ENCODE data around the gene RTF1.
"Not testable (repeated sequence)": the region's sequence is repeated elsewhere in the genome, so short reads cannot be mapped to it uniquely, and the experiment has no call there.

Gene RTF1

DNA sequence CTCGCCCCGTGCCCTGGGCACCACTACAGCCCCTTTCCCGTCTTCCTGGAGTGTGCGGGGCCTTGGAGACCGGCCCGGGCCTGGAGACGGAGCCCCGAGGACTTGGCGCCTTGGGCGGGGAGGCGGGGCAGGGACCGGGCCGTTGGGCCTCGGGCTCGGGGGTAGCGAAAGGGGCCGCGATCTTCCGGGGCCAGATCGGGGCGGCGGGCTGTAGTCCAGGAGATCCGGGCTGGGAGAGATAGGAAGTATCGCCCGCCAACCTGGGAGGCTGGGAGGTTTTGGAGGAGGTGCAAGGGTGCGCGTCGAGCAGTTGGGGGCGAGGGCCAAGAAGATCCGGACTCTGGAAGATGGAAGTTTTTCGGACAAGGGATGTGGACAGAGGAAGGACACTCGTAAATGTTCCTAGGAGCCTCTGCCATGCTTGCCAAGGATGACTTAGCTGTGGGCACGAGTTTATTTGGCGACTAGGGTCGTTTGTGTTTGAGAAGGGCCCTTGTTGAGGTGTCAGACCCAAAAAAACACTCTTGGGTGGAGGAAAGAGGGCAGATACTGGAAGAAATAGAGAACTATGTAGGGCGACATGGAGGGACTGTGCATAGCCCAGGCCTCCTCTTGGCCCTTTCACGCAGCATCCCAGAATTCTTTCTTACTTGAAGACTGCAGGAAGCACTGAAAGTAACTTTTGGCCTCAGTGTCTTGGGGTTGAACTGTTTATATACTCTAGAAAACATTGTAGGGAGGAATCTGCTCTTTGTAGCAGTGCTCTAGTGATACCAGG is 712 bp downstream of the RTF1 start:
- Mint-ChIP-seq H3K27me3 (no peaks in the 10 kb centered on the region), H3K36me3 (ENCODE audit: low read depth) (peaks cover 8% of the 10 kb centered on the region), H3K27ac (peak overlapping the region; percentile 82), H3K4me1 (peaks cover 46% of the 10 kb centered on the region), H3K4me3 (peak overlapping the region; percentile 90), H3K9me3 (no peaks in the 10 kb centered on the region)
- ATAC-seq (peak; percentile 45), DNase-seq (peak; percentile 40)

DNA sequence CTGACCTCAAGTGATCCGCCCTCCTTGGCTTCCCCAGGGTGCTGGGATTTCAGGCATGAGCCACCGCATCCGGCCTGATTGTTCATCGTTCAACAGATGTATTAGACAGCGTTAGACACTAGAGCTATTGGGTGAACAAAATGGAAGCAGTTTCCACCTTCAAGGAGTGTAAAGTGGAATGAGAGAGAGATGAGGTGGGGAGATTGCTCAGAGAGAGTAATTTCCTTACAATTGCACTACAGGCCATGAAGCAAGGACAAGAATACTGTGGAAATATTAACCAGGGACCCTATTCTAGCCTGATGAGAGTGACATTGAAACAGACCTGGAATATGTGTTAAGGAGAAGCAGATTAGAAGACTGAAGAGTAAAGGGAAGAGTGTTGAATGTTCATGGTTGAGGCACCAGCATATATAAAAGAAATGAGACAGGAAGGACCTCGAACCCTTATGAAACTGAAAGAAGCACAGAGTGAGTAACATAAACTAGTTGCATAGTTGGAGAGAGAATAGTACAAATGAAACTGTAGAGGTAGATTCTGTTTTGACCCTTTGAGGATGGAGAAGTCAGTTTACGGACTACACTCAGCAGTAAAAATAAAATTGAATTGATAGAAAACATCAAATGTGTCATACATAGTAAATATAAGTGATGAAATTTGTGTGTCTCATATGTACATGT is 7.2 kb downstream of the RTF1 start:
- H3K27me3 Mint-ChIP-seq: no peaks in the 10 kb centered on the region
- H3K4me1 Mint-ChIP-seq: peaks cover 29% of the 10 kb centered on the region
- peak overlapping the region; percentile 50 for H3K4me3 Mint-ChIP-seq
- no peak for DNase-seq
- H3K36me3 Mint-ChIP-seq (ENCODE audit: low read depth): peaks cover 8% of the 10 kb centered on the region
- ATAC-seq: peak; percentile 84
- H3K9me3 Mint-ChIP-seq: no peaks in the 10 kb centered on the region
- peak overlapping the region; percentile 83 for H3K27ac Mint-ChIP-seq

DNA sequence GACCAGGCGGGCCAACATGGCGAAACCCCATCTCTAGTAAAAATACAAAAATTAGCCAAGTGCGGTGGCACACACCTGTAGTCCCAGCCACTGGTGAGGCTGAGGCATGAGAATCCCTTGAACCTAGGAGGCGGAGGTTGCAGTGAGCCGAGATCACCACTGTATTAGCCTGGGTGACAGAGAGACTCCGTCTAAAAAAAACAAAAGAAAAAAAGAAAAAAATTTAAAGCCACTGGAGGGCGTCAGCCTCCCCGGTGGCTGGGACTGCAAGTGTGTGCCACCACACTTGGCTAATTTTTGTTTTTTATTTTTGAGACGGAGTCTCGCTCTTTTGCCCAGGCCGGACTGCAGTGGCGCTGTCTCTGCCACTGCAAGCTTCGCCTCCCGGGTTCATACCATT is 7.9 kb downstream of the RTF1 start:
- DNase-seq (no peak), ATAC-seq (no peak)
- peaks cover 8% of the 10 kb centered on the region for H3K36me3 Mint-ChIP-seq (ENCODE audit: low read depth)
- no peaks in the 10 kb centered on the region for H3K9me3 Mint-ChIP-seq
- H3K27me3 Mint-ChIP-seq: no peaks in the 10 kb centered on the region
- no peak overlapping the region for H3K4me3 Mint-ChIP-seq
- peaks cover 31% of the 10 kb centered on the region for H3K4me1 Mint-ChIP-seq
- H3K27ac Mint-ChIP-seq: peak overlapping the region; percentile 83

DNA sequence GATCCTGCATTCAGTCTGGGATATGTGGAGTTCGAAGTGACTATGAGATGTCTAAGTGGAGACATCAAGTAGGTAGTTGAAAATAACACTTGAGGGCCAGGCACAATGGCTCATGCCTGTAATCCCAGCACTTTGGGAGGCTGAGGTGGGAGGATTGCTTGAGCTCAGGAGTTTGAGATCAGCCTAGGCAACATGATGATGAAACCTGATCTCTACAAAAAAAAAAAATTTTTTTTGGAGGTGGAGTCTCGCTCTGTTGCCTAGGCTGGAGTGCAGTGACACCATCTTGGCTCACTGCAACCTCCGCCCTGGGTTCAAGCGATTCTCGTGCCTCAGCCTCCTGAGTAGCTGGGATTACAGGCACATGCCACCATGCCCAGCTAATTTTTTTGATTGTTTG is 9.0 kb downstream of the RTF1 start:
- H3K4me3 Mint-ChIP-seq; H3K36me3 Mint-ChIP-seq (ENCODE audit: low read depth); ATAC-seq; H3K27ac Mint-ChIP-seq; H3K27me3 Mint-ChIP-seq; H3K9me3 Mint-ChIP-seq; DNase-seq: not testable (repeated sequence)
- peaks cover 29% of the 10 kb centered on the region for H3K4me1 Mint-ChIP-seq

DNA sequence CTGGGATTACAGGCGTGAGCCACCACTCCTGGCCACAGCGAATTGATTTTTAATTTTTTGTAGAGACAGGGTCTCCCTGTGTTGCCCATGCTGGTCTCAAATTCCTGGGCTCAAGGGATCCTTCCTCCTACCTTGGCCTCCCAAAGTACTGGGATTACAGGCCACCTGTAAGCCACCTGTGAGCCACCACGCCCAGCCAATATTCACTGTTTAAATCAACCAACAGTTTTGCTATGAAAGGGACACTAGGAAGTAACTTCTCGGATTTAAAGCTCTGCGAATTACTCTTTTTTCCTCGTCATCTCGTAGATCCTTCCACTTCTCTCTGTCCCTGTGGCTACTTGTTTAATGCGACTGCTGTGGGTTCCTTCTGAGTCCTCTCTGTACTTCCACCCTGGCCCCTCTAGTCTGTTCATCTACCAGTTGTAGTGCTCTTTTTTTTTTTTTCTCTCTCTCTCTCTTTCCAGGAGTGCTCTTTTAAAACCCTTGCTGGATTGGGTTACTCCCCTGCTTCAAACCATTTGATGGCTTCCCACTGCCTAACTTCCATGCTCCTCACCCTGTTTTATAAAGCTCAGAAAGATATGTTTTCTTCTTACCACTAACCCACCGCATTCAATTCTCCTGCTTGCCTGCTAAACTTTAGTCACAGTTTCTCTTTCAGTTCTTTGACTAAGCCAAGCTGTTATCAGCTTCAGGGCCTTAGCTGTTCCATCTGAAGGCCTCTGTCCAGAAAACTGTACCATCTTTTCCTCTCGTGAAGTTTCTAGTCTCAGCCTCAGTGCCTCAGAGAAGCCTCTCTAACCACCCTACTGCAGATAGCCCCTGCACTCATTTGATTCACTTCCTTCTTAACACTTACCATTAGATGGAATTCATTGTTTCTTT is 12.4 kb downstream of the RTF1 start:
- Mint-ChIP-seq H3K9me3 (no peaks in the 10 kb centered on the region), H3K36me3 (ENCODE audit: low read depth) (peaks cover 9% of the 10 kb centered on the region), H3K27me3 (no peaks in the 10 kb centered on the region), H3K27ac (peak overlapping the region; percentile 82), H3K4me1 (peaks cover 25% of the 10 kb centered on the region), H3K4me3 (peak overlapping the region; percentile 21)
- DNase-seq (no peak), ATAC-seq (peak; percentile 92)

DNA sequence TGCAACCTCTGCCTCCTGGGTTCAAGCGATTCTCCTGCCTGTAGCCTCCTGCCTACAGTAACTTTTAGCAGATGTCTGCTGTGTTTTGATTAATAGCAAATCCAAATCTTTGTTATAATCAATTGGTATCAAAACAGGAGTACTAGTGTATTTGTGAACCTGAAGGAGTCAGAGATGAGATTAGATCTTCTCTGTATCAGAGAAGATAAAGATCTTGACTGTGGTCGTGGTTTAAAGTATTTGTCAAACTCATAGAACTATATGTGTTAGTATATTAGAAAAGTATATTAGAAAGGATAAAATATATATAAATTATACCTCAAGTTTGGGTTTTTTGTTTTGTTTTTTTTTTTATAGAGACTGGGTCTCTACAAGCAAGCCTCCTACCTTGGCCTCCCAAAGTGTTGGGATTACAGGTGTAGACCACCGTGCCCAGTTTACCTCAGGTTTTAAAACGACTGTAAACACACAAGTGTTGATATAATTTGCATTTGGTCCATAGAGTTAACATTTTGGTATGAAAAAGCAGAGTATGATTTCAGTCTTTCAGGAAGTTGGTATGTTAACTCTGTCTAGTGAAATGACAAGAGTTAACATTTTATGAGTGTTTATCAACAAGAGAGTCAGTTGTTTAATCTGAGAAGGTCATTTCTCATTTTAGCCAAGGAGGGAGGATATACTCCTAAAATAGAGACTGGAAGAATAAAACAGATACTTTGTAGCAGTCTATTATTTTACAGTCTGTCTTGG is 18.3 kb downstream of the RTF1 start:
- peaks cover 8% of the 10 kb centered on the region for H3K36me3 Mint-ChIP-seq (ENCODE audit: low read depth)
- DNase-seq: no peak
- no peak for ATAC-seq
- peaks cover 8% of the 10 kb centered on the region for H3K4me1 Mint-ChIP-seq
- no peaks in the 10 kb centered on the region for H3K27me3 Mint-ChIP-seq
- H3K9me3 Mint-ChIP-seq: no peaks in the 10 kb centered on the region
- H3K4me3 Mint-ChIP-seq: no peak overlapping the region
- peak overlapping the region; percentile 53 for H3K27ac Mint-ChIP-seq

DNA sequence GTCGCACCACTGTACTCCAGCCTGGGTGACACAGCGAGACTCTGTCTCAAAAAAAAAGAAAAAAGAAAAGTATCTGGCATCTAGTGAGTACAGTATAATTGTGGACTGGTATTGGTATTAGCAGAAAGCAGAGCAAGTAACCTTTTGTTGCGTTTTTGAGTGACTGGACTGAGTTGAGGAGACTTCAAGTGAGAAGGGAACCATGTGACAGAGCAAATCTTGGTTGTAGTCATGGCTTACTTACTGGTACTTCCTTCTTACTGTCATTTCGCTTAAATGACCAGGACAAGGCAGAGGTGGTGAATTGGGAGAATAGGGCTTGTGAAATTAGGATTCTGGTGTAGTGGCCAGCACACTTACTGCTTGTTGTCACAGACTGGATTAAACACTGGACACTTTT is 20.6 kb downstream of the RTF1 start:
- Mint-ChIP-seq H3K36me3 (ENCODE audit: low read depth) (peaks cover 11% of the 10 kb centered on the region), H3K4me3 (no peak overlapping the region), H3K27ac (no peak overlapping the region), H3K9me3 (no peaks in the 10 kb centered on the region), H3K4me1 (peaks cover 7% of the 10 kb centered on the region), H3K27me3 (no peaks in the 10 kb centered on the region)
- ATAC-seq: no peak
- no peak for DNase-seq

DNA sequence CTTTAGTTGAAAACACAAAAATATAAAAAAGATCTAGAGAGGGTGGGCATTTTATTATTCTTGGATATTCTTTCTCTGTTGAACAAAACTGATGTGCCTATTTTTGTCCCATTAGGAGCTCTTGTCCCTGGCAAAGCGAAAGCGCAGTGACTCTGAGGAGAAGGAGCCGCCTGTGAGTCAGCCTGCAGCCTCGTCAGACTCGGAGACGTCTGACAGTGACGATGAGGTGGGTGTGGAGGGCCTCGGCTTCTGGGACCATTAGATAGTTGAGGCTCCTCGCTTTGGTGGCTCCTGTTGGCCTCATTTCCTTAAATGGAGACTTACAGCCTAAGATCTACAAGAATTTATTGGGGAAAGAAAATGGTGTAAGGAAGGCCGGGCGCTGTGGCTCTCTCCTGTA is 21.3 kb downstream of the RTF1 start:
- ATAC-seq (no peak), DNase-seq (no peak)
- peaks cover 11% of the 10 kb centered on the region for H3K4me1 Mint-ChIP-seq
- H3K9me3 Mint-ChIP-seq: no peaks in the 10 kb centered on the region
- H3K27me3 Mint-ChIP-seq: no peaks in the 10 kb centered on the region
- no peak overlapping the region for H3K4me3 Mint-ChIP-seq
- no peak overlapping the region for H3K27ac Mint-ChIP-seq
- peaks cover 15% of the 10 kb centered on the region for H3K36me3 Mint-ChIP-seq (ENCODE audit: low read depth)

DNA sequence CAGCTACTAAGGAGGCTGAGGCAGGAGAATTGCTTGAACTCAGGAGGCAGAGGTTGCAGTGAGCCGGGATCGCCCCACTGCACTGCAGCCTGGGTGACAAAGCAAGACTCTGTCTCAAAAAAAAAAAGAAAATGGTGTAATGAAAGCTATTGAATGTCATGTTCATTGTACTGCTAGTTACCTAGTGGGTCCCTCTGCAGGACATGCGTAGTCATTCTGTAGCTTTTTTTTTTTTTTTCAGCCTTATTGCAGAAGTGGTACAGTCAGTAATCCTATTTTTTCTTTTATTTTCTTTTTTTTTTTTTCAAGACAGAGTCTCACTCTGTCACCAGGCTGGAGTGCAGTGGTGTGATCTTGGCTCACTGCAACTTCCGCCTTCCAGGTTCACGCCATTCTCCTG is 21.9 kb downstream of the RTF1 start:
- not testable (repeated sequence) for H3K4me3 Mint-ChIP-seq, H3K9me3 Mint-ChIP-seq, H3K27me3 Mint-ChIP-seq, DNase-seq, ATAC-seq, H3K27ac Mint-ChIP-seq
- peaks cover 17% of the 10 kb centered on the region for H3K36me3 Mint-ChIP-seq (ENCODE audit: low read depth)
- H3K4me1 Mint-ChIP-seq: peaks cover 13% of the 10 kb centered on the region

DNA sequence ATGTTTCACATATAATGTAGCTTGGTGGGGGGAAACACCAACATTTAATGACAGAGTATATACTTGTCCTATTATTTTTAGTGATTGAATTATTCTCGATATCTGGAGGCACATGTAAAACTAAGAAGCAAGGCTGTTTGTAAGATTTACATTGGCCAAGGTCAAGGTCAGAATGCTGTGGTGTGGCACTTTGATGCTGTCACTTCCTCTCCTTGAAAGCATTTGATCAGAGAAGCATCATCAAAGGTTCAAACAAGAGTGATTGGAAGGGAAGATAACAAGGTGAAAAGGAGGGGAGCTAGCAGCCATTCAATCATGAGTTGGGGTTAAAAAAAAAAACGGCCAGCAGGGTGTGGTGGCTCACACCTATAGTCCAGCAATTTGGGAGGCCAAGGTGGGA is 26.4 kb downstream of the RTF1 start:
- H3K27me3 Mint-ChIP-seq: no peaks in the 10 kb centered on the region
- H3K4me3 Mint-ChIP-seq: no peak overlapping the region
- H3K36me3 Mint-ChIP-seq (ENCODE audit: low read depth): peaks cover 24% of the 10 kb centered on the region
- no peak for ATAC-seq
- H3K9me3 Mint-ChIP-seq: no peaks in the 10 kb centered on the region
- peak overlapping the region; percentile 12 for H3K27ac Mint-ChIP-seq
- DNase-seq: no peak
- peaks cover 6% of the 10 kb centered on the region for H3K4me1 Mint-ChIP-seq

DNA sequence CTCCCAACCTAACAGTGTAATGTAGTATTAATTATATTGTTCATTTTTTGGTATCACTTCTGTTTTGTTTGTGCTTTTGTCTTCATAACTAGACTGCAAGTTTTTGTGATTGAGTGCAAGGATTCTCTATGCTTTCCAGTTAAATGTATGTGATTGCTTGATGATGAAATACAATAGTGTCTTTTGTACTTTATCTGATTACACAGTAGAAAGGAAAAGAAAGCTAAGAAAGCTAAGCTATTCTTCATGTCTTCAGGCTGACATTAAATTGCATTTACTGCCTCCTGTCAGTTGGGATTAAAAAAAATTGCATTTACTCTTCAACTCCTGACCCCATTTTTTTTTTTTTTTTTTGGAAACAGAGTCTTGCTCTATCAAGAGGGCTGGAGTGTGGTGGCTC is 28.5 kb downstream of the RTF1 start:
- DNase-seq (no peak), ATAC-seq (no peak)
- Mint-ChIP-seq H3K27me3 (no peaks in the 10 kb centered on the region), H3K4me1 (peaks cover 6% of the 10 kb centered on the region), H3K36me3 (ENCODE audit: low read depth) (peaks cover 19% of the 10 kb centered on the region), H3K27ac (no peak overlapping the region), H3K9me3 (no peaks in the 10 kb centered on the region), H3K4me3 (no peak overlapping the region)

DNA sequence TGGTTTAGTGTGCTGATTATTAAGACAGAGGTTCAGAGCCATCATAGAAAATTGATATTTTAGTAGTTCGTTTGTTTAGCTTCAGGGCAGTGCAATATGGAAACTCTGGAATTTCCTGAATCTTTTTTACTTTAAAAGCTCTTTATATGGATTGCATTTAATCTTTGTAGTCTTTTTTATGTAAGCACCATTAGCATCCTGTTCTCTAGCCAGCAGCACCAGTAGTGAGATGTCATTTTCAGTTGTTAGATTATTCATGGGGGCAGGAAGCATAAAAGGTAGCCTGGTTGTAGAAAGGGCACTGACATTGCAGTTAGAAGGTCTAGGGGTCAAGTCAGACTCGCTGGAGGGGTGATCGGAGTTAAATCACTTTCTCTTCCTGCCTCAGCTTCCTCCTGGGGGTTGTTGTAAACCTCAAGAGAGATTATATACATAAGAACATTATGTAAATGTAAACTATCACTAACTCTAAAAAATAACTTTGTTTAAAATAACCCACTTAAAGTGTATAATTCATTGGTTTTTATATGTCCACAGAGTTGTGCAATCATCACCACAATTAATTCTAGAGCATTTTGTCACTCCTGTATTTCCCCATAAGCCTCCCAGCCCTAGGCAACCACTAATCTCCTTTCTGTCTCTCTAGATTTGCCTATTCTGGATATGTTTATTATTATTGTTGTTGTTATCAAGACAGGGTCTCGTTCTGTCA is 45.3 kb downstream of the RTF1 start:
- H3K4me1 Mint-ChIP-seq: peaks cover 8% of the 10 kb centered on the region

DNA sequence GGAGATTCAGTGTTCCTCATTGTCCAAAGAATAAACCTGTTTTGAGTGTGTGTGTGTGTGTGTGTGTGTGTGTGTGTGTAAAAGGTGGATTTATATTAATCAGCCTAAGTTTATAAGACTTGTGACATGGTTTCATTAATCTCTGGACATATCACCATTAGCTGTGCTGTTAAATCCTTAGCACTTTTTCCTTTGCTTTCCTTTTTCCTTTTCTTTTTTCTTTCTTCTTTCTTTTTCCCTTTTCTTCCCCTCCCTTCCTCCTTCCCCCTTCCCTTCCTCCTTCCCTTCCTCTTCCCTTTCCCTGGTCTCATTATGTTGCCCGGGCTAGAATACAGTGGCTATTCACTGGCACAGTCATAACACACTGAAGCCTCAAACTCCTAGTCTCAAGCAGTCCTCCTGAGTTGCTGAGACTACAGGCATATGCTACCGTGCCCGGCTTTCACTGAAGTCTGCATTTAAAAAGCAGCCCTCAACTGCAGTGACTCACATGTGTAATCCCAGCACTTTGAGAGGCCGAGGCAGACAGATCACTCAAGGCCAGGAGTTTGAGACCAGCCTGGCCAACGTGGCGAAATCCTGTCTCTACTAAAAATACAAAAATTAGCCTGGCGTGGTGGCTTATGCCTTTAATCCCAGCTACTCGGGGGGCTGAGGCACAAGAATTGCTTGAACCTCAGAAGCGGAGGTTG is 48.1 kb downstream of the RTF1 start:
- ATAC-seq (no peak), DNase-seq (no peak)
- Mint-ChIP-seq H3K9me3 (no peaks in the 10 kb centered on the region), H3K4me1 (peaks cover 8% of the 10 kb centered on the region), H3K27ac (no peak overlapping the region), H3K4me3 (no peak overlapping the region), H3K27me3 (no peaks in the 10 kb centered on the region), H3K36me3 (ENCODE audit: low read depth) (peaks cover 20% of the 10 kb centered on the region)

More for the DNA sequence above, 45.3 kb downstream of the RTF1 start:
- Mint-ChIP-seq H3K9me3 (no peaks in the 10 kb centered on the region), H3K27me3 (no peaks in the 10 kb centered on the region), H3K36me3 (ENCODE audit: low read depth) (peaks cover 26% of the 10 kb centered on the region), H3K4me3 (no peak overlapping the region), H3K27ac (no peak overlapping the region)
- no peak for DNase-seq
- ATAC-seq: no peak

Data from activated naive CD8-positive, alpha-beta T cell treated with anti-CD3 and anti-CD28 coated beads, Interleukin-2, amount 50 U/mL, for 24 hours (primary cell).